Mucosa of descending colon (tissue), 3 donors: Measurements from ENCODE around the gene PLAC1. TPM values are rescaled to one million over a fixed set of nuclear protein-coding genes. Genes with fewer than 3 reads are reported as not detected.

Experiments used
- ATAC-seq: fragments of 200-7000 bp; cut with Tn5 transposase; one replicate; pipeline ENCODE4 v1.9.1; 2020; ENCODE audit warnings: mild to moderate bottlenecking, moderate library complexity
- DNase-seq, 3 donors: peaks; one replicate each; pipeline ENCODE4 v3.0.0-alpha.2; 2020
- H3K36me3 ChIP-seq: fragments of 200-600 bp; one replicate; pipeline ENCODE4 v1.8.0; 2021; ENCODE audit warnings: low read depth, mild to moderate bottlenecking
- H3K4me1 ChIP-seq: fragments of 200-600 bp; one replicate; pipeline ENCODE4 v1.8.0; 2021; ENCODE audit warnings: low read depth, mild to moderate bottlenecking
- H3K4me3 ChIP-seq: fragments of 200-600 bp; one replicate; pipeline ENCODE4 v1.8.0; 2021; ENCODE audit warnings: mild to moderate bottlenecking
- H3K9me3 ChIP-seq: fragments of 200-600 bp; one replicate; pipeline ENCODE4 v1.8.0; 2021; ENCODE audit warnings: mild to moderate bottlenecking
- intact Hi-C, 2 donors: fragments of 100-400 bp; cut with DNase I in 1 of 2; cut with micrococcal nuclease in 1 of 2; formaldehyde crosslinking; loops; one replicate each; pipeline versions ENCODE4 v1.11.0 to v1.11.1; 2022; cut with DNase I, micrococcal nuclease
- microRNA-seq: library from miRNA; unstranded; fragments of <30 nt; microRNA quantifications from one replicate; pipeline ENCODE4, GENCODE V29; 2019
- total RNA-seq, 3 donors: library from RNA; stranded (reverse); fragmentation: NEBNext Ultra II Directional in 2 of 3; extraction: Animal tissue kit (Norgen Biotek cat#: 25700) in 2 of 3; gene quantifications; one replicate each; pipeline versions ENCODE4 v1.2.1 to v1.2.4, GENCODE V29; 2021 to 2023
- TF ChIP-seq, protein P1 (sequence below): fragments of 200-600 bp; IDR thresholded peaks from one replicate; pipeline ENCODE4 v1.8.0; 2022; ENCODE audit warnings: antibody characterized with exemption, mild to moderate bottlenecking
- donor health status: DM: no; HTN: no; CAD: no; lungs with moderate emphysema.
- donor health status: DM: no; HTN: no; CAD: no.
- donor health status: DM: no; HTN: yes; CAD: no.

PLAC1 gene
- total RNA-seq, 3 donors from 2014 or later = not detected

DNA sequence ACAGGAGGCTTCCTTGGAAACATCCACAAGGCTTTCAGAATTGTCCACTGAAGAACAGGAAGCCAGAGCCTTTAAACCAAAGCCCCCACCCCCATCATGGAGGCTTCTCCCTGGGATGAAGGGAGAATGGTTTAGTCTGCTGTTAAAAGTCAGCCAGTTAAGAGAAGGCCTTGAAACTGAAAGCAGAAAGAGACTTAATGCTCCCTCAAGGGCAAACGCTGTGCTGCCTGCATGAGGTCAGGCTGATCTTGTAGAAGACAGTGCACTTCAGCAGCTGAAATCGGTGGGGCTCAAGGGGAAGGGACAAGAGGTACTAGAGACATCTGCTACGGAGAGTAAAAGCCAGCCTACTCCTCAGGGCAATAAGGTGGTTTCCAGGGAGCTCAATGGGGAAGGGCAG, 129.3 kb downstream of the PLAC1 start:
- Histone ChIP-seq H3K9me3 (no peaks in the 10 kb centered on the region), H3K4me3 (no peak overlapping the region), H3K36me3 (no peaks in the 10 kb centered on the region), H3K4me1 (no peaks in the 10 kb centered on the region)
- DNase-seq (no peak), ATAC-seq (no peak)
- intact Hi-C loops = no loop called here
- TF ChIP-seq, protein P1, sequence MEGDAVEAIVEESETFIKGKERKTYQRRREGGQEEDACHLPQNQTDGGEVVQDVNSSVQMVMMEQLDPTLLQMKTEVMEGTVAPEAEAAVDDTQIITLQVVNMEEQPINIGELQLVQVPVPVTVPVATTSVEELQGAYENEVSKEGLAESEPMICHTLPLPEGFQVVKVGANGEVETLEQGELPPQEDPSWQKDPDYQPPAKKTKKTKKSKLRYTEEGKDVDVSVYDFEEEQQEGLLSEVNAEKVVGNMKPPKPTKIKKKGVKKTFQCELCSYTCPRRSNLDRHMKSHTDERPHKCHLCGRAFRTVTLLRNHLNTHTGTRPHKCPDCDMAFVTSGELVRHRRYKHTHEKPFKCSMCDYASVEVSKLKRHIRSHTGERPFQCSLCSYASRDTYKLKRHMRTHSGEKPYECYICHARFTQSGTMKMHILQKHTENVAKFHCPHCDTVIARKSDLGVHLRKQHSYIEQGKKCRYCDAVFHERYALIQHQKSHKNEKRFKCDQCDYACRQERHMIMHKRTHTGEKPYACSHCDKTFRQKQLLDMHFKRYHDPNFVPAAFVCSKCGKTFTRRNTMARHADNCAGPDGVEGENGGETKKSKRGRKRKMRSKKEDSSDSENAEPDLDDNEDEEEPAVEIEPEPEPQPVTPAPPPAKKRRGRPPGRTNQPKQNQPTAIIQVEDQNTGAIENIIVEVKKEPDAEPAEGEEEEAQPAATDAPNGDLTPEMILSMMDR = no peak

DNA sequence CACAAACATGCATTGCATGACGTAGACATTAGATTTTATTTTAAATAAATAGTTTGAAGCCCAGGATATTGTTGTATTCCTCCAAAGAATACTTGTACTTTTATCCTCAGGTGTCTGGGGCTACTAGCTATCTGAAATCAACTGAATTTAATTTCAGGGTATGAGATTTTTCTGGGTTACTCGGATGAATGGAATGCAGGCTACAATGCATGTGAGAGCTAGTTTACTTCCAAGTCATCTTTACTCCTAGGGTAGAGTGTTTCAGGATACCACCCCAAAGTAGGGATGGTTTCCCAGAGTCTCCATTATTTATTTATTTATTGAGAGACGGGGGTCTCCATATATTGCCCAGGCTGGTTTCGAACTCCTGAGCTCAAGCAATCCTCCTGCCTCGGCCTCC, 131.9 kb downstream of the PLAC1 start:
- Histone ChIP-seq H3K4me1 (no peaks in the 10 kb centered on the region), H3K9me3 (no peaks in the 10 kb centered on the region), H3K4me3 (no peak overlapping the region), H3K36me3 (no peaks in the 10 kb centered on the region)
- intact Hi-C loops = no loop called here
- ATAC-seq = no peak
- TF ChIP-seq, protein P1 = no peak
- DNase-seq = no peak

DNA sequence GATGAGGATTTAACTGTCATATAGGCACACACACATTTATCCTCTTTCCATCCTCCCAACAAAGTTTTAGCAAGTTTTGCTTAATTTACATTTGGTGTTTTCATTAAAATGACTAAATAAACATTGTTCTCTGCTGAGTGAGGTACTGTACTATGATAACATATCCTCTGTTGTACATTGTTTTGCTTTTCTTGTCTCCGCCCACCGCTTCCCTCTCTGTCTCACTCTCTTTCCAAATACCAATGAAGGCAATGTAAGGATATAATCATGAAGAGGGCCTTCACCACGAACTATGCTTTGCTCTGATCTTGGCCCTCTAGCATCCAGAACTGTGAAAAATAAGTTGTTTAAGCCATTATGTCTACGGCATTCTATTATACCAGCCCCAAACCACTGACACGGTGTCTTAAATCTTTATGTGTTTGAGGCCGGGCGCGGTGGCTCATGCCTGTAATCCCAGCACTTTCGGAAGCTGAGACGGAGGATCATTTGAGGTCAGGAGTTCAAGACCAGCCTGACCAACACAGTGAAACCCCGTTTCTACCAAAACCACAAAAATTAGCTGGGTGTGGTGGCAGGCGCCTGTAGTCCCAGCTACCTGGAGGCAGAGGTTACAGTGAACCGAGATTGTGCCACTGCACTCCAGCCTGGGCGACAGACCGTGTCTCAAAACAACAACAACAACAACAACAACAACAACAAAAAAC, 133.0 kb downstream of the PLAC1 start:
- TF ChIP-seq, protein P1 = no peak
- intact Hi-C loops = no loop called here
- no peak for DNase-seq
- ATAC-seq = no peak
- Histone ChIP-seq H3K36me3 (no peaks in the 10 kb centered on the region), H3K9me3 (no peaks in the 10 kb centered on the region), H3K4me1 (no peaks in the 10 kb centered on the region), H3K4me3 (no peak overlapping the region)

DNA sequence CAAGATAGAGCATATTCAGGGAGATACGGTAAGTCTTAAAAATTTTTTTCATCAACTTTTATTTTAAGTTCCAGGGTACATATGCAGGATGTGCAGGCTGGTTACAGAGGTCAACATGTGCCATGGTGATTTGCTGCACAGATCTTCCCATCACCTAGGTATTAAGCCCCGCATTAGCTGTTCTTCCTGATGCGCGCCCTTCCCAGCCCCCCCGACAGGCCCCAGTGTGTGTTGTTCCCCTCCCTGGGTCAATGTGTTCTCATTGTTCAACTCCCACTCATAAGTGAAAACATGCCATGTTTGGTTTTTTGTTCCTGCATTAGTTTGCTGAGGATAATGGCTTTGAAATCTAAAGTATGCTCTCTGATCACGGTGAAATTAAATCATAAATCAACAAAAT, 134.1 kb downstream of the PLAC1 start:
- Histone ChIP-seq H3K36me3 (no peaks in the 10 kb centered on the region), H3K4me3 (no peak overlapping the region), H3K9me3 (no peaks in the 10 kb centered on the region), H3K4me1 (no peaks in the 10 kb centered on the region)
- TF ChIP-seq, protein P1 = no peak
- DNase-seq (no peak), ATAC-seq (no peak)
- intact Hi-C loops = no loop called here

DNA sequence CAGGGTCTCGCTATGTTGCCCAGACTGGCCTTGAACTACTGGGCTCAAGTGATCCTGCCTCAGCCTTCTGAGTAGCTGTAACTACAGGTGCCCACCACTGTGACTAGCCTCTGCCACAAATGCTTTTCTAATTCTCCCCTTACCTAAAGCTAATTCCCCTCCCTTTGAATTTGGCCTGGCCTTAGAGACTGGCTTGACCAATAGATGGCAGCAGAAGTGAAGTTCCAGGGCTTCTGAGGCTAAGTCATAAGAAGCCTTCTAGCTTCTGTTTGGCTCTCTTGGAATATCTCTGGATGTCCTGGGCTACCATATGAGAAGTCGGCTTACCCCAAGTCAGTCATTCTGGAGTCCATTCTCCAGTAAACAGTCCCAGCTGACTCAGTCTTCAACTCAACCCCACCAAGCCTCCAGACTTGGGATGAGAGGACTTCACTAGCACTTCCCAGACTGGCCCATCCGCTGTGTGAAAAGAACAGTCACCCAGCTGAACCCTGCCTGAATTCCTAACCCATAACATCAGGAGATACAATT, 137.3 kb downstream of the PLAC1 start:
- TF ChIP-seq, protein P1 = no peak
- intact Hi-C loops = no loop called here
- Histone ChIP-seq H3K4me3 (no peak overlapping the region), H3K4me1 (no peaks in the 10 kb centered on the region), H3K36me3 (no peaks in the 10 kb centered on the region), H3K9me3 (no peaks in the 10 kb centered on the region)
- DNase-seq (peak in 1 of 3 donors; percentile 52), ATAC-seq (peak; percentile 62)

Small RNA genes lying within 50 kb of the gene (microRNA-seq; reads per million reads assigned to microRNA genes)
- 1,518 reads per million, percentile 85 among the genes with 10 or more reads in this experiment for gene MIR424
- gene MIR450A1 = 0.70 reads per million
- 1.2 reads per million for gene MIR450A2
- gene MIR450B = 1.9 reads per million
- gene MIR503 = 34.0 reads per million, percentile 50 among the genes with 10 or more reads in this experiment
- gene MIR542 = 21.4 reads per million, percentile 42 among the genes with 10 or more reads in this experiment

Other genes with a start within 250 kb of the PLAC1 start
- gene HPRT1, start 198.3 kb downstream of the PLAC1 start, total RNA-seq = 10 to 100 TPM; 15.0 to 25.4 (median 19.6) TPM
- gene PABIR2, start 138.7 kb upstream of the PLAC1 start, total RNA-seq = 10 to 100 TPM; 19.3 to 24.5 (median 24.2) TPM